Breast epithelium (tissue), 4 donors: Measurements from ENCODE around the gene AFMID. TPM values are rescaled to one million over a fixed set of nuclear protein-coding genes. Genes with fewer than 3 reads are reported as not detected.
"Not testable (repeated sequence)": the region's sequence is repeated elsewhere in the genome, so short reads cannot be mapped to it uniquely, and the experiment has no call there.

Experiments
- DNase-seq, 2 donors: peaks; one replicate each; pipeline ENCODE4 v3.0.0-alpha.2; 2019; ENCODE audit warnings: low spot score in 2 of 2
- H3K27ac ChIP-seq, 2 donors: fragments of 200-600 bp; sonication (generic) in 1 of 2; one replicate each; pipeline ENCODE4 v1.5.1; 2016 to 2019; ENCODE audit warnings: mild to moderate bottlenecking in 1 of 2
- H3K27me3 ChIP-seq, 2 donors: fragments of 200-600 bp; sonication (generic) in 1 of 2; one replicate each; pipeline versions ENCODE4 v1.5.1 to v1.6.0; 2017 to 2019; ENCODE audit warnings: control low read depth in 1 of 2, mild to moderate bottlenecking in 1 of 2
- H3K36me3 ChIP-seq: fragments of 200-600 bp; one replicate; pipeline ENCODE4 v1.5.1; 2019
- H3K4me1 ChIP-seq, 2 donors: fragments of 200-600 bp; sonication (generic); one replicate each; pipeline ENCODE4 v1.5.1; 2016 to 2019; ENCODE audit warnings: control low read depth in 1 of 2
- H3K4me3 ChIP-seq, 3 donors: fragments of 200-600 bp; sonication (generic); 1 replicate in 2 of 3; 2 replicates in 1 of 3; pipeline ENCODE4 v1.5.1; 2016 to 2019; ENCODE audit warnings: mild to moderate bottlenecking in 3 of 3, moderate library complexity in 2 of 3
- H3K9me3 ChIP-seq, 2 donors: fragments of 200-600 bp; sonication (generic) in 1 of 2; one replicate each; pipeline ENCODE4 v1.5.1; 2016 to 2019; ENCODE audit warnings: control low read depth in 1 of 2
- POLR2A ChIP-seq: fragments of 450-650 bp; IDR thresholded peaks from one replicate; pipeline ENCODE4 v1.6.1; 2016; ENCODE audit warnings: antibody characterized with exemption, mild to moderate bottlenecking, moderate library complexity
- POLR2AphosphoS5 ChIP-seq, 3 donors: sonication (generic); formaldehyde crosslinking; IDR thresholded peaks; one replicate each; pipeline ENCODE4 v1.6.1; 2017; ENCODE audit warnings: antibody characterized with exemption in 3 of 3
- intact Hi-C: fragments of 100-400 bp; cut with DNase I; formaldehyde crosslinking; loops from one replicate; pipeline ENCODE4 v1.15.1; 2023; ENCODE audit warnings: low total_unique reads
- total RNA-seq, 3 donors: library from RNA; depleted of rRNA; stranded (reverse); fragments of >200 nt; gene quantifications; one replicate each; pipeline ENCODE4 v1.1.0, GENCODE V29; 2016
- TF ChIP-seq, protein P1 (sequence below), 3 donors: fragments of 450-650 bp; IDR thresholded peaks; one replicate each; pipeline ENCODE4 v1.5.1; 2016 to 2017; ENCODE audit warnings: antibody characterized with exemption in 3 of 3, mild to moderate bottlenecking in 3 of 3, moderate library complexity in 3 of 3

The AFMID gene, protein sequence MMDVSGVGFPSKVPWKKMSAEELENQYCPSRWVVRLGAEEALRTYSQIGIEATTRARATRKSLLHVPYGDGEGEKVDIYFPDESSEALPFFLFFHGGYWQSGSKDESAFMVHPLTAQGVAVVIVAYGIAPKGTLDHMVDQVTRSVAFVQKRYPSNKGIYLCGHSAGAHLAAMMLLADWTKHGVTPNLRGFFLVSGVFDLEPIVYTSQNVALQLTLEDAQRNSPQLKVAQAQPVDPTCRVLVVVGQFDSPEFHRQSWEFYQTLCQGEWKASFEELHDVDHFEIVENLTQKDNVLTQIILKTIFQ
- total RNA-seq = 10 to 100 TPM; 12.3 to 66.2 (median 65.2) TPM

GRCh38 chr17:78186692-78187595 is at the start of gene AFMID, which contains the start of gene TK1:
TSS of gene AFMID (plus strand) at chr17:78187362. CDS start at chr17:78187371, 9 bp downstream.
TSS of gene TK1 (minus strand) at chr17:78187052. CDS start at chr17:78186994, 58 bp downstream.
- H3K4me3 ChIP-seq = peak within 1 kb of the TSS; percentile 46 to 71 (median 49)
- intact Hi-C loops = loop anchor here (5.0 kb wide), 1 partner anchor 1030 kb away; no protein-coding TSS in a partner anchor
- H3K27ac ChIP-seq = peak within 1 kb of the TSS; percentile 76 to 81
- no peaks in the 10 kb centered on the region for H3K9me3 ChIP-seq
- no peaks in the 10 kb centered on the region for H3K27me3 ChIP-seq
- peak; percentile 97 to 99 for DNase-seq
- peak; percentile 49 to 74 (median 55) for TF ChIP-seq POLR2AphosphoS5 (IDR thresholded peaks at IDR 0.05)
- TF ChIP-seq POLR2A = peak; percentile 32
- TF ChIP-seq, protein P1, sequence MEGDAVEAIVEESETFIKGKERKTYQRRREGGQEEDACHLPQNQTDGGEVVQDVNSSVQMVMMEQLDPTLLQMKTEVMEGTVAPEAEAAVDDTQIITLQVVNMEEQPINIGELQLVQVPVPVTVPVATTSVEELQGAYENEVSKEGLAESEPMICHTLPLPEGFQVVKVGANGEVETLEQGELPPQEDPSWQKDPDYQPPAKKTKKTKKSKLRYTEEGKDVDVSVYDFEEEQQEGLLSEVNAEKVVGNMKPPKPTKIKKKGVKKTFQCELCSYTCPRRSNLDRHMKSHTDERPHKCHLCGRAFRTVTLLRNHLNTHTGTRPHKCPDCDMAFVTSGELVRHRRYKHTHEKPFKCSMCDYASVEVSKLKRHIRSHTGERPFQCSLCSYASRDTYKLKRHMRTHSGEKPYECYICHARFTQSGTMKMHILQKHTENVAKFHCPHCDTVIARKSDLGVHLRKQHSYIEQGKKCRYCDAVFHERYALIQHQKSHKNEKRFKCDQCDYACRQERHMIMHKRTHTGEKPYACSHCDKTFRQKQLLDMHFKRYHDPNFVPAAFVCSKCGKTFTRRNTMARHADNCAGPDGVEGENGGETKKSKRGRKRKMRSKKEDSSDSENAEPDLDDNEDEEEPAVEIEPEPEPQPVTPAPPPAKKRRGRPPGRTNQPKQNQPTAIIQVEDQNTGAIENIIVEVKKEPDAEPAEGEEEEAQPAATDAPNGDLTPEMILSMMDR (IDR thresholded peaks at IDR 0.05) = peak; percentile 74 to 92 (median 83)
- H3K36me3 ChIP-seq = no peaks in the 10 kb centered on the region
- peaks cover 3 to 10% of the 10 kb centered on the region in 2 donors for H3K4me1 ChIP-seq

- intact Hi-C loops = no loop called here
- TF ChIP-seq POLR2A (no peak), POLR2AphosphoS5 (IDR thresholded peaks at IDR 0.05) (no peak)
- TF ChIP-seq, protein P1 (IDR thresholded peaks at IDR 0.05) = no peak
- H3K27ac ChIP-seq = no peak overlapping the region
- no peaks in the 10 kb centered on the region for H3K36me3 ChIP-seq
- H3K4me1 ChIP-seq = peaks cover 4 to 11% of the 10 kb centered on the region in 2 donors
- H3K27me3 ChIP-seq = no peaks in the 10 kb centered on the region
- no peak for DNase-seq
- H3K9me3 ChIP-seq = no peaks in the 10 kb centered on the region
- H3K4me3 ChIP-seq = no peak overlapping the region
Observed at GRCh38 chr17:78137392-78138203, 49.6 kb upstream of the AFMID start.

- H3K27ac ChIP-seq = peak overlapping the region in 1 of 2 donors; percentile 10
- peaks cover 4 to 8% of the 10 kb centered on the region in 2 donors for H3K4me1 ChIP-seq
- intact Hi-C loops = no loop called here
- no peak for DNase-seq
- H3K4me3 ChIP-seq = no peak overlapping the region
- no peak for TF ChIP-seq POLR2AphosphoS5 (IDR thresholded peaks at IDR 0.05)
- no peak for TF ChIP-seq POLR2A
- TF ChIP-seq, protein P1 (IDR thresholded peaks at IDR 0.05) = no peak
- H3K27me3 ChIP-seq = no peaks in the 10 kb centered on the region
- no peaks in the 10 kb centered on the region for H3K36me3 ChIP-seq
- H3K9me3 ChIP-seq = no peaks in the 10 kb centered on the region
Observed at GRCh38 chr17:78138204-78139060, 48.7 kb upstream of the AFMID start.

DNA sequence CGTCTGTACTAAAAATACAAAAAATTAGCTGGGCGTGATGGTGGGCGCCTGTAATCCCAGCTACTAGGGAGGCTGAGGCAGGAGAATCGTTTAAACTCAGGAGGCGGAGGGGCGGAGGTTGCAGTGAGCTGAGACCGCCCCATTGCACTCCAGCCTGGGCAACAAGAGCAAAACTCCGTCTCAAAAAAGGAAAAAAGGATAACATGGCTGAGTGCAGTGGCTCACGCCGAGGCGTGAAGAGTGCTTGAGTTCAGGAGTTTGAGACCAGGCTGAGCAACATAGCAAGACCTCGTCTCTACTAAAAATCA is 47.3 kb upstream of the AFMID start:
- H3K4me3 ChIP-seq, H3K36me3 ChIP-seq, H3K27ac ChIP-seq, H3K27me3 ChIP-seq, DNase-seq, H3K9me3 ChIP-seq, intact Hi-C loops: not testable (repeated sequence)
- peaks cover 4 to 19% of the 10 kb centered on the region in 2 donors for H3K4me1 ChIP-seq
